H1 (cell line): ENCODE measurements around the gene AK8. TPM values are rescaled to one million over a fixed set of nuclear protein-coding genes. Genes with fewer than 3 reads are reported as not detected.

Source experiments
- EZH2 ChIP-seq: fragments of 200-600 bp; sonication (generic); IDR thresholded peaks from 2 replicates; pipeline ENCODE4 v1.7.1; 2012; ENCODE audit warnings: low read depth, mild to moderate bottlenecking, moderate library complexity, low read length, inconsistent platforms; ENCODE audit not compliant: severe bottlenecking
- POLR2A ChIP-seq, 2 experiments: IDR thresholded peaks; 1 replicate in 1 of 2; 2 replicates in 1 of 2; pipeline ENCODE4 v1.6.1; 2011; ENCODE audit warnings: low read depth in 2 of 2, low read length in 2 of 2, mild to moderate bottlenecking in 2 of 2; ENCODE audit errors: control extremely low read depth in 1 of 2
- USF2 ChIP-seq: IDR thresholded peaks from 2 replicates; pipeline ENCODE4 v1.6.1; 2011; ENCODE audit warnings: low read length, improper control_type of control experiment
- polyA plus RNA-seq, 7 experiments: library from polyadenylated mRNA; depleted of rRNA in 3 of 7; stranded (reverse) in 5 of 7; unstranded in 2 of 7; fragments of >200 nt in 5 of 7; fragments of 200-250 nt in 2 of 7; gene quantifications; 1 replicate in 5 of 7; 2 replicates in 1 of 7; 4 replicates in 1 of 7; pipeline versions ENCODE4 v1.2.1 to v1.2.3, GENCODE V29; 2011 to 2013; ENCODE audit warnings: missing spikeins in 2 of 7, mixed read lengths in 2 of 7
- total RNA-seq: library from RNA; stranded (reverse); fragmentation: NEBNext Ultra II Directional; extraction: Animal tissue kit (Norgen Biotek cat#: 25700); gene quantifications from 2 replicates; pipeline ENCODE4 v1.2.1, GENCODE V29; 2021

AK8 gene
- total and polyA plus RNA-seq, 2 of the 8 experiments (the other 6 are each of a cell fraction or from before 2014, with no cell fraction given): 0.35 to 0.48 TPM

GRCh38 chr9:132757016-132757415 lies 121.1 kb downstream of the AK8 start (continued):
- TF ChIP-seq EZH2: no peak
- TF ChIP-seq USF2: no peak
- TF ChIP-seq POLR2A (IDR thresholded peaks at IDR 0.05; ENCODE audit: control extremely low read depth in 1 of 2, low read depth in 2 of 2, low read length in 2 of 2): no peak
